Fibroblast of the aortic adventitia (primary cell): ENCODE data around the gene MED9. TPM values are rescaled to one million over a fixed set of nuclear protein-coding genes. Genes with fewer than 3 reads are reported as not detected.

Source experiments
- DNase-seq: peaks from one replicate; pipeline ENCODE4 v3.0.0-alpha.2; 2010; ENCODE audit warnings: low read depth
- H3K4me3 ChIP-seq: 2 replicates; pipeline ENCODE4 v1.5.1; 2011; ENCODE audit warnings: low read depth, mild to moderate bottlenecking, control low read depth, low read length, moderate library complexity
- CTCF ChIP-seq: IDR thresholded peaks from 2 replicates; pipeline ENCODE4 v1.5.1; 2011; ENCODE audit warnings: mild to moderate bottlenecking, low read length, control low read depth, inconsistent platforms; ENCODE audit not compliant: insufficient read depth
- total RNA-seq: library from RNA; depleted of rRNA; stranded (reverse); fragments of >200 nt; gene quantifications from 2 replicates; pipeline ENCODE4 v1.2.3, GENCODE V29; 2012; ENCODE audit warnings: low replicate concordance

Gene MED9
- total RNA-seq, 1 donor, result 10.9 TPM

DNA sequence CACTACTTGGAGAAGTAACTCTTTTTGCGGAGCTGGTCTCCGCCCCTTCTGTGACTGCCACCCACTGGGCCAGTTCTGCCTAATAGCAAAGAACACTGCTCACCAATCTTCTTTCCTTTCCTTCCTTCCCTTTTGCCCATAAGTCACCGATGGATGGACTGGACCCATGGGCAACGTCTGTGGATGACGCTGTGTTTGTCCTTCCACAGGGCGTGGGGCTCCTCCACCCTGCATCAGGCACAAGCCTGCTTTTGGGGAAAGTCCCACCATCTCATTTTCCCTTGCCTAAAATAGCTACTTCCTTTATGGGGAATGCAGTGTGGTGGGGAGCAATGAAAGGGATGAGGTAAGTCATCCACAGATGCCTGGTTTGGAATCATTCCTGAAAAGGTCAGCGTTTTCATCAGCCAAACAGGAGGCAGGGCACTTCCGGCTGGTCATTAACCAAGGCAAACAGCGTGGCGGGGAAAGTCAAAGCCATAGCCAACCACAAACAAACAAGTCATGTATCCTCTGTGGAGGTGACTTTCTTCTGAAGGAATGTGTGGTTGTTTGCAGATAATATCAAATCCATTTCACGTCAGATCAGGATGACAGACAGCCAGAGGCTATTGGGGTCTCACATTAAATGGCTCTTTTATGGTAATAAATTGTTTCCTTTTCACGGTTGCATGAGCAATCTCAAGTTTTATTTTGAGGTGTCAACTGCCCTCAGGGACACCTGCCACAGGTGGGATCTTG lies 30.7 kb upstream of the MED9 start:
- no peak overlapping the region for H3K4me3 ChIP-seq
- DNase-seq, result peak; percentile 80
- TF ChIP-seq CTCF, result no peak

- no peak for TF ChIP-seq CTCF
- no peak for DNase-seq
- no peak overlapping the region for H3K4me3 ChIP-seq
Measured at GRCh38 chr17:17446666-17447155, 30.1 kb upstream of the MED9 start.

- DNase-seq, result no peak
Measured at GRCh38 chr17:17447264-17447663, 29.5 kb upstream of the MED9 start.

DNA sequence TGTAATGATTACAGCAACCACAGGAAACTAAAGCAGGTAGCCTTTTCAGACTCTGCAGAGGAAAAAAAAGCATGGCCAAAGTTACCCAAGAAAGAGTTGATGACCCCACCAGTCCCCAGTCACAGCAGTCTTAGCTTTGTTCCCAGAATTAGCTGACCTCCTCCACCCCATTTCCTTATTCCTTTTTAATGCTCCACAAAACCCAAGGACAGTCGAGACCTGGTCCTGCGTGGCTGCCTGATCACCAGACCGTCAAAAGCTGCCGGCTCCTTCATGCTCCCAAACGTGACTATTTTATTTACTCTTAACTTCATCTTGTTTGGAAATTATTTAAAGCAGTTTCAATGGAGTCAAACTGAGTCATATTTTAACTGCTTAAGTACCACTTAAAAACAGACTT lies 28.7 kb upstream of the MED9 start:
- no peak for DNase-seq
- no peak for TF ChIP-seq CTCF
- no peak overlapping the region for H3K4me3 ChIP-seq

More at GRCh38 chr17:17447264-17447663, 29.5 kb upstream of the MED9 start:
- H3K4me3 ChIP-seq, result no peak overlapping the region
- TF ChIP-seq CTCF, result no peak

- DNase-seq, result no peak
Measured at GRCh38 chr17:17448723-17449122, 28.1 kb upstream of the MED9 start.

GRCh38 chr17:17453088-17453487 lies 23.7 kb upstream of the MED9 start:
- no peak overlapping the region for H3K4me3 ChIP-seq
- DNase-seq, result no peak
- TF ChIP-seq CTCF, result no peak

More at GRCh38 chr17:17448723-17449122, 28.1 kb upstream of the MED9 start:
- no peak for TF ChIP-seq CTCF
- no peak overlapping the region for H3K4me3 ChIP-seq
